NCI-H345 treated with DMSO at 0.1 percent for 48 hours (cell line): Measurements from ENCODE around the gene GRAMD1A.
"Not testable (repeated sequence)": the region's sequence is repeated elsewhere in the genome, so short reads cannot be mapped to it uniquely, and the experiment has no call there.

Experiments used
- DNase-seq: peaks from one replicate; lab custom pipeline; 2025; ENCODE audit not compliant: unreplicated experiment; lab: John Stamatoyannopoulos, UW

Gene GRAMD1A

DNA sequence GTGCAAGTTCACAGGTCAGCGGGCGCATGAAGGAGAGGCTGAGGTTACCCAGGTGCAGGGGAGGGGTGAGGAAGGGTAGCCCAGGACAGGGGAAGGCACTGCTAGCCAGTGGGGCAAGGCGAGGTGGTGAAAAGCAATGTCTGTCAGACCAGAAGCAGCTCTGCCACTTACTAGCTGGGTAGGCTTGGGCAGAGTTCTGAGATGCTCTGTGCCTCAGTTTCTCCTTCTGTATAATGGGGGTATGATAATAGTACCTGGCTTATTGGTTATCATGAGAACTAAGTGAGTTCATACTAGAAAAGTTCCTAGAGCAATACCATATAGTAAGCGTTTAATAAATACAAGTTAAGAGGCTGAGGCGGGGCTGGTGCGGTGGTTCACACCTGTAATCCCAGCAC is 15.8 kb downstream of the GRAMD1A start:
- no peak for DNase-seq

DNA sequence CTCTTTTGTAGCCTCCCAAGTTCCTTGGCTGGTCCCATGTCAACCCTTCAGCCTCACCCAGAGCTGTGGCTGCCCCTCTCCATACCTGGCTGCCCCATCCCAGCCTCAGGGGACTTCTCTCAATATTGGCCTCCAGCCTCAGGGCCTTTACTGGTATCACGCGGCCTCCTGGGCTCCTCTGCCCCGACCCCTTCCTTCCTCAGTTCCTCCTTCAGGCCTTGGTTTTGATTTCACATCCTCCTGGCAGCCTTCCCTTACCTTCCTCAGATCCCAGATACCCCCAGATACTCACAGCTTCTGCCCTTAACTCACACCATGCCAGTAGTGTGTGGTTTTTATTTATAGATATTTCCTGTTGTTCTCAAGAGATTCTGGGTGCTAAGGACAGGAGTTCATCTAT is 17.4 kb downstream of the GRAMD1A start:
- DNase-seq: no peak

DNA sequence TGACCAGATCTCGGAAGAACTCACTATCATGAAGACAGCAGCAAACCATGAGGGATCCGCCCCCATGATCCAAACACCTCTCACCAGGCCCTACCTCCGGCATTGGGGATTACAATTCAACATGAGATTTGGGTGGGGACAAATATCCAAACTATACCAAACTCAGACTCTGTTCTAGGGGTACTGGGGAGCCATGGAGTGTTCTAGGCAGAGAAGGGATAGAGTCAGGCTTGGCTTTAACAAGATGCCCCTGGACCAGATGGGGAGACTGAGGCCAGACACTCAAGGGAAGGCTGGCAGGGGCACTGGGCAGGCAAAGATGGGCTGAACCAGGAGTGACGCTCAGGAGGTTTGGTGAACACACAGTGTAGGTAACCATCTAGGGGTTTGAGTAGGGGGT is 18.3 kb downstream of the GRAMD1A start:
- DNase-seq: no peak

DNA sequence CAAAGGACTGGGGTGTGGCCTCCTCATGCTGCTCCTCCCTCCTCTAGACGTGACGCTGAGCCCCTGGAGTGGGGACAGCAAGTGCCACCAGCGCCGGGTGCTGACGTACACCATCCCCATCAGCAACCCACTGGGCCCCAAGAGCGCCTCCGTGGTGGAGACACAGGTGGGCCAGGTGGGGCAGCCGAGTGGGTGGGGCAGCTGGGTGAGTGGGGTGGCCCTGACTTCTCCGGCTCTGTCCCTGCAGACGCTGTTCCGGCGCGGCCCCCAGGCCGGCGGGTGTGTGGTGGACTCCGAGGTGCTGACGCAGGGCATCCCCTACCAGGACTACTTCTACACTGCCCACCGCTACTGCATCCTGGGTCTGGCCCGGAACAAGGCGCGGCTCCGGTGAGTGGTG is 19.0 kb downstream of the GRAMD1A start:
- DNase-seq: no peak

DNA sequence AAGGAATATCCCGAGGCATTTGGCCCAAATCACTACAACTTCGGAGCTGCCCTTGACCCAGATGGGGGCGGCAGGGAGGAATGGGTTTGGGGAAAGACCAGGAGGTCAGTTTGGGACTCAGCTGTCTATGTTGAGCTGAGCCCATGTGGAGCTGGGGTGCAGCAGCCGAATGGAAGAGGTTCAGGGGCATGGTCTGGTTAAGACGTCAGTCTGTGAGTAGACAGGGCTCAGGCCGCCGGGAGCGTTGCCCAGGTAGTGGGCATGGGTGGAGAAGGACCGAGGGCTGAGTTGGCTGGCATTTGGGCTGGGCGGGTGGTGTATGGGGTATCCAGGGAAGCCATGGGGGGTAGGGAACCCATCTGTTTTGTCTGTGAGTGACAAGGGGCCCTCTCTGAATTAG is 20.9 kb downstream of the GRAMD1A start:
- DNase-seq: no peak

DNA sequence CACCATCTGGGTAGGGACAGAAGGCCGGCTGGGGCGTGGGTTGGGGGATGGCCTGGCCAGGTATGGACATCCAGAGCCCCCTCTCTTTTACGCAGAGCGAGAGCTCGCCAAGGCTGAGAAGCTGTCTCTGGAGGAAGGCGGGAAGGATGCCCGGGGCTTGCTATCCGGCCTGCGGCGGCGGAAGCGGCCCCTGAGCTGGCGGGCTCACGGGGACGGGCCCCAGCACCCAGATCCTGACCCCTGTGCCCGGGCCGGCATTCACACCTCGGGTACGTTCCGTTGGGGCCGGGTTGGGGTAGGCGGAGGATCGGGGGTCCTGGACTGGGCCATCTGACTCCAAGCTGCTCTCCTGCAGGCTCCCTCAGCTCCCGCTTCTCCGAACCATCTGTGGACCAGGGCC is 21.5 kb downstream of the GRAMD1A start:
- no peak for DNase-seq

DNA sequence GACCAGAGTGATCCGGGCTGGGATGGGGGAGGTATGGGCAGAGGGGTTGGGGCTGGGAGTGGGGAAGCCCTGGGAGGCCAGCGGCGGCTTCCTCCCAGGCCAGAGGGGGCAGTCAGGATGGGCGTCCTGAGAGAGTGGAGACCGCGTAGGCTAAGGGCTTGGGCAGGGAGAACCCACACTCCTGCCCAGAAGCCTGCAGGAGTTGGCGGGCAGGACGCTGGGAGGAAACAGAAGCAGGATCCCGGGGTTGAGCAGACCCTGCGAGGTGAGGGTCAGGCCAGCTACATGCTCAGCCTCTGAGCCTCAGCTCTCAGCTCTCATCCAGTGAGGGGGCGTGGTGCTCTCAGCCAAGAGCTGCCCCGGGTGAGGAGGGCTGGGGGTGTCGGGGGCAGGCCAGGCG is 22.3 kb downstream of the GRAMD1A start:
- DNase-seq: no peak

DNA sequence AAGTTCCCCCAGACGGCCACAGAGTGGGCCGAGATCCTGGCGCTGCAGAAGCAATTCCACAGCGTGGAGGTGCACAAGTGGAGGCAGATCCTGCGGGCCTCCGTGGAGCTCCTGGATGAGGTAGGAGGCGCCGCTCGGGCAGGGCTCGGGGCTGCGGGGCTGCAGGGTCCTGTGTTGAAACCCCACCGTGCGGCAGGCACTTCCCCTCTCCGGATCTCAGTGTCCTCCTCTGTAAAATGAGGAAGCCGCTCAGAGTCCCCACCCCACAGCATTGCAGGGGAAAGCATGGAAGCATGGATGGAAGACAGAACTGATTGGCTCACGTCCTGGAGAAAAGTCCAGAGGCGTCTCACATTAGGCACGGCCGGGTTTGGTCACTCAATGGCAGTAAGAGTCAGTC is 23.3 kb downstream of the GRAMD1A start:
- DNase-seq: no peak

DNA sequence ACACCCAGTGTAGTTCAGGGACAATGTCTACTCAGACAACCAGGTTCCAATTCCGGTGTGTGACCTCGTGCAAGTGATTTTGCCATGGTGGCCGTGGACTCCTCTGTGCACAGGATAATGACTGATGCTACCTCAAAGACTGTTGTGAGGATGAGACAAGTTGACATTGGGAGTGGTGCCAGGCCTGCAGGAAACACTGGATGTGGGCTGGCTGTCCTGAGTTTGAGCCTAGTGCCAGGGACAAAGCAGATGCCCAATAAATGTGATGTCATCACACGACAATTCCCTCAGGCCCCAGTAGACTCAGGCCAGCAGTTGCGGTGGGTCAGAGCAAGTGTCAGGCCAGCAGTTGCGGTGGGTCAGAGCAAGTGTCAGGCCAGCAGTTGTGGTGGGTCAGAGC is 24.0 kb downstream of the GRAMD1A start:
- DNase-seq: no peak

DNA sequence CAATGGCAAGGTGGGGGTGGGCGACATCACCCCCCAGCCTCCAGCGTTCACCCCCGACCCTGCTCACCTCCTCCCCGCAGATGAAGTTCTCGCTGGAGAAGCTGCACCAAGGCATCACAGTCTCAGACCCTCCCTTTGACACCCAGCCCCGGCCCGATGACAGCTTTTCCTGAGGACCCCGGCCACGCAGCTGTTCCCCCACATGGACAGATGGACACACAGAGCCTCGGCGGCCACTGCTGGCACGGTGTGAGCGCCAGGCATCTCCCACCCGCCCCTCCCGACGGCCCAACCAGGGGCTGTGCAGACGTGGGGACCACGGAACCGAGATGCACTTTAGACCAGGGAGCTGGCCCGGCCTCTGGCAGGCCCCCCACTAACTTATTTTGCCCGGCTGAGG is 25.8 kb downstream of the GRAMD1A start:
- DNase-seq: no peak

- no peak for DNase-seq
Observed at GRCh38 chr19:35026418-35026817, 26.3 kb downstream of the GRAMD1A start.

DNA sequence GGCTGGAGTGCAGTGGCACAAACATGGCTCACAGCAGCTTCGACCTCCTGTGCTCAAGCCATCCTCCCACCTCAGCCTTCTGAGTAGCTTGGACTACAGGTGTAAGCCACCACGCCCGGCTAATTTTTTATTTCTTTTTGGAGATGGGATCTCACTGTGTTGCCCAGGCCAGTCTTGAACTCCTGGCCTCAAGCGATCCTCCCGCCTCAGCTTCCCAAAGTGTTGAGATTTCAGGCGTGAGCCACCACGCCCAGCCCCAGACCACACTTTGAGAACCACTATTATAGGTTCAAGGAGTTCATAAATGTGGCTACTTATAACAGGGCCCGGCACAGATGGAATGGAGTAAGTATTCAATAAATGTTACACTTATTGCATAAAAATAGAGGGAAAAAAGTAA is 26.9 kb downstream of the GRAMD1A start:
- no peak for DNase-seq

- no peak for DNase-seq
Observed at GRCh38 chr19:35027851-35028599, 27.9 kb downstream of the GRAMD1A start.

- not testable (repeated sequence) for DNase-seq
Observed at GRCh38 chr19:35028600-35028885, 28.4 kb downstream of the GRAMD1A start.

GRCh38 chr19:35029275-35029736 is 29.2 kb downstream of the GRAMD1A start:
- not testable (repeated sequence) for DNase-seq

- no peak for DNase-seq
Observed at GRCh38 chr19:35029737-35030256, 29.7 kb downstream of the GRAMD1A start.

- DNase-seq: peak; percentile 29
Observed at GRCh38 chr19:35030257-35031071, 30.3 kb downstream of the GRAMD1A start, which contains the start of gene SCN1B. Gene SCN1B (plus strand): TSS chr19:35030470. CDS start chr19:35030821, 351 bp downstream.

DNA sequence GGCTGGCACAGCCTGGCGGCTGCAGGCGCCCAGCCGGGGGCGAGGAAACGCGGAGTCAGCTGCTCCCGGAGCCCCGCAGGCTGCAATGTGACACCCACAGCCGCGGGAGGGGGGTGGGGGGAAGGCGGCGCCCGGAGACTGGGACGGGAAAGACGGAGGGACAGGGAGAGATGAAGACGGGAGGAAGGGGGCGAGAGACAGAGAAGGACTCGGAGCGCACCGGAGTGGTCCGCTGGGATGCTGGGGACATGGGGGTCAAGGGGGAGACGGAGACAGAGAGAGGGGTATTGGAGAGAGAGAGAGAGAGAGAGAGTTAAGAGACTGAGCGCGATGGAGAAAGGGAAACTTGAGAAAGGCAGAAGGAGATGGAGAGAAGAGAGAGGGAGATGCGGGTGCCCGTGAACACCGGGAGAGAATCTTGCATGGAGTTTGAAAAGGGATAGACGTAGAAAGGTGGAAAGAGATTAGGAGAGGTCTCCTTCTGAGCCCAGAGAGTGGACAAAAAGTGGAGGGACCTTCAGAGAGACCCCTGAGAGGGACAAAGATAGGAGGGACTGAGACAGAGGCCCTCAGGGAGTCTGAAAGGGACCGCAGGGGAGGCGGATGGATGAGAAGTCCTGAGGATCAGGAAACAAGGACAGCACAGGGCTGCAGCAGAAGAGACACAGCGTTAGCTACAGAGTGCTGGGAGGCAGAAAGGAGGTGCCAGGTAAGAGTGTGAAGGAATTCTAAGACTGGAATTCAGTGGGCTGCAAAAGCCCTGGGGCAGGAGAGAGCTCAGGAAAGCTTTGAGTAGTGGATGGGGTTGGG is 31.2 kb downstream of the GRAMD1A start:
- DNase-seq: no peak

DNA sequence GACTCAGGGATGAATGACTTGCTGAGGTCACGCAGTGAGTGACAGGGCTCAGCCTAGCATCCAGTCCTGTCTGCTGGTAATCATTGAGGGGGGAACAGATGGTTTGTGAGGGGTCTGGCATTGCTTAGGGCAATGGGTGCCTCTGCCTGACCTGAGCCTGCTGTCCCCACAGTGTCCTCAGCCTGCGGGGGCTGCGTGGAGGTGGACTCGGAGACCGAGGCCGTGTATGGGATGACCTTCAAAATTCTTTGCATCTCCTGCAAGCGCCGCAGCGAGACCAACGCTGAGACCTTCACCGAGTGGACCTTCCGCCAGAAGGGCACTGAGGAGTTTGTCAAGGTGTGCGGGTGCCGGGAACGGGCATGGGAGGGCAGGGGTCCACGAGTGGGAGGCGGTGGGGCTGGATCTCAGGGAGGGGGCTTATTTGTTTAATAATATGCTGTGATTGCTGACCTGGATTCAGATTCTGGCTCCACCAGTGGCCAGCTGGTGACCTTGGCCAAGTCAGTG is 32.3 kb downstream of the GRAMD1A start:
- no peak for DNase-seq

GRCh38 chr19:35033067-35034004 is 33.2 kb downstream of the GRAMD1A start:
- DNase-seq: no peak
